KG1 (cell line): ENCODE data around the gene CADPS.

Experiments
- DNase-seq: peaks from one replicate; lab custom pipeline; 2025; lab: John Stamatoyannopoulos, UW

The CADPS gene

DNA sequence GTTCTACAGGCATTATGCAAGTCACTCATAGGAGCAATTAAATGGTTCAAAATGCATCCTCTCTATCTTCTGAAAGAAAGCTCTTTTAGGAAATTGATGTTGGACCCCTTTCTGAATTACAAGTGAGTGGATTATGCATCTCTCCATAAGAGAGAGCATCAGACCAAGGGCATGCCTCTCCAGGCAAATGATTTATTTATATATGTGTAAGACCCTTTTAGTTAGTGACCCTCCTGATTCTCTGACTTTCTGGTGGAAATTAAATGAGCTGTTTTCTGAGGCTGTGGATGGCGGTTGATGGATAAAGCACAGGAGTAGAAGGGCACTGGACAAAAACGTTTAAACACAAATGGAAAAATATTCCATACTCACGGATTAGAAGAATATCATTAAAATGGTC, 62.6 kb downstream of the CADPS start:
- DNase-seq, result no peak

DNA sequence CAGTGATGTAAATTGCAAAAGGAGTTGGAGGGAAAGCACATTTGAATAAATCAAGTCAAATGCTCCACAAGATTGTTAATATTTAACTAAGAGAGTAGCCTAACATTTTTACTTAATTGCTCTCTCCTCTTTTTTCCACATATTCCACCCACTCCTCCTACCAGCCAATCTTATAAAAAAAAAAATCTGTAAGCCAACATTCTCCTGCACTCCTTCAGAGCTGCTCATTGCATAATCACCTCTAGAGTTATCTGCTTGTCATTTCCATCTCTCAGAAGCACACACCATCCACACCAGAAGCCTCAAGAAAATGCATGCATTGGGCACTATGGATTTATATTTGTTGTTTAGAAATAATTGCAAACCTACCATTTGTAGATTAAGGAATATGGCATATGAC, 64.1 kb downstream of the CADPS start:
- no peak for DNase-seq

- no peak for DNase-seq
Measured at GRCh38 chr3:62809369-62809768, 65.8 kb downstream of the CADPS start.

DNA sequence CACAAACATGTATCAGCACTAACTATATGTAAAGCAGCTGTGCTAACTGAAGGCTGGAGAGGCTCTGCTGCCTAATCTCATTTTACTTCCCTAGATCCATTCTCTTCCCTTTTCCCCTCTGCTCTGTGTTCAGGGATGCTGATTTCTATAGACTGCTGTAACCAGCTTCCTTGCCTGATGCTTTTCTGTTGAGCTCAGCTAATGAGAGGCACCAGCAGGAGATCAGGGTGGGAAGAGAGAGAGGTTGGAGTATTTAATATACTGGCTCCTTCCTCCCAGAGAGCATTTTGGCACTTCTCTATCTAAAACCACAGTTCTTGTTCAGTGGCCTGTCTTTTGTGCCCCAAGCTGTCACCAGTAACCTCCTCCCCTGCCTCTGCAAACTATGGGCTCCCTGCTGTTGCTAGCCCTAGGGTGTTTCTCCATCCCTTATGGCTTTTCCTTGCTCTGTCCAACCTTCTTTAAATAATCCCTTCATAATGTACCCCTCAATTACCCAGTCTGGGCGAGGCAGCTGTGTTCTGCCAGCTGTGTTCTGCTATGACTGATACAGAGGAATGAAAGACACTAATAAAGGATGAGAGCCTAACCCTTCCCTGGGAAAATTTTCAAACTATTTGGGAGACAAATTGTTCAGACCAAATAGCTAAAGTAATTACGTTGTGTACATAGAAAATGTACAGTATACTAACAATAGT, 69.5 kb downstream of the CADPS start:
- DNase-seq, result no peak

- no peak for DNase-seq
Measured at GRCh38 chr3:62805106-62805505, 70.1 kb downstream of the CADPS start.

- DNase-seq, result no peak
Measured at GRCh38 chr3:62803276-62803675, 71.9 kb downstream of the CADPS start.

GRCh38 chr3:62798000-62798399, 77.2 kb downstream of the CADPS start:
- no peak for DNase-seq

DNA sequence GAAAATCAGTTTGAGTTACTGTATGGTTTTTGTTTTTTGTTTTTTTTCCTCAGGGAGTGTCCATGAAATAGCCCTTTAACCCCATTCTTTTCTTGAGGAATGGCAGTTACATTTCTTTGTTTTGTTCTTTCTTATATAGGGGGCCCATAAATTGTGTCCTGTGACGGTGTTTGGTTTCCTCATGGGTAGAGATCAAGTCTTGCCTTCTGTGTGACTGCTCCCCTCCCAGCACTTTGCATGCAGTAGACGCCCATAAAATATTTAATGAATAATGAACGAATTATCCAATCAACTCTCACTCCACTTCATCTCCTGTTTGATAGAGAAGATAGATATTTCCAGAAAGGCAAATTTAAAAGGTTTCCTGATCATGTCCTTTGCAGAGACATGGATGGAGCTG, 78.1 kb downstream of the CADPS start:
- no peak for DNase-seq

DNA sequence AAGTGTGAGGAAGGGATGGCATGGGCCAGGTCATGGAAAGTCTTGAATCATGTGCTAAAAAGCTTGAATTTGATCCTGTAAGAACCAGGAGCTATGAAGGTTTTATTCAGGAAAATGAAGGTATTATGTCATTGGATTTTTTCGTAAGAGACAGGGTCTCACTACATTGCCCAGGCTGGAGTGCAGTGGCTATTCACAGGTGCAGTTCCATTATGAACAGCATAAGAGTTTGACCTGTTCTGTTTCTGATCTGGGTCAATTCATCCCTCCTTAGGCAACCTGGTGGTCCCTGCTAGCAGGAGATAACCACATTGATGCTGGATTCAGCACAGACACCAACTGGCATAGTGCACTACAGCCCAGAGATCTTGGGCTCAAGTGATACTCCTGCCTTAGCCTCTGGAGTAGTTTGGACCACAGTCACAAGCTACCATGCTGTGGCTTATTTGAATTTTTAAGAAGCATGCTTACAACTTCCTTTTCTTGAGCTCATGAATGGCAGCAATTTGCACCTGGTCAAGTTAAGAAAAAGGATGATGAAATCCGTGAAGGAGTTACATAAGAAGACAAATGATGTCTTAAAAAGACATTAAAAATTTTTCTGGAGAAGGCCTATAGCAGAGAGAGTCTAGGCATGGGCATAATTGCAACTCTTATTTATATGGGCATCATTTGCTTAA, 79.1 kb downstream of the CADPS start:
- no peak for DNase-seq

DNA sequence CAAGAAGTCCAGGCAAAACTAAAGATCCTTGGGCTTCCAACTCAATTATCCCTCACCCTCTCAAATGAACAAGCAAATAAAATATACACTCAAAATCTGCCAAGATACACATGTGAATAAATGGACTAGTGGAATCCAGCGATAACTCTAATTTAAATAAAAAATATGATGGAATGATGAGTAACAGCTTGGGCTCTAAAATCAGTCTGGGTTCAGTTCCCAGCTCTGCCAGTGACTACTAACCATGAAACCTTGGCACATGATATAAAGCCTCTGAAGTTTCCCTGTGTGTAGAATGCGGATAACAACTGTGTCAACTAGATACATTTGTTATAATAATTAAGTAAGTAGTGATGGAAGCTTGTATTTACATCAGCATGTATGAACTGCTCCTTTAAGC, 81.3 kb downstream of the CADPS start:
- no peak for DNase-seq

DNA sequence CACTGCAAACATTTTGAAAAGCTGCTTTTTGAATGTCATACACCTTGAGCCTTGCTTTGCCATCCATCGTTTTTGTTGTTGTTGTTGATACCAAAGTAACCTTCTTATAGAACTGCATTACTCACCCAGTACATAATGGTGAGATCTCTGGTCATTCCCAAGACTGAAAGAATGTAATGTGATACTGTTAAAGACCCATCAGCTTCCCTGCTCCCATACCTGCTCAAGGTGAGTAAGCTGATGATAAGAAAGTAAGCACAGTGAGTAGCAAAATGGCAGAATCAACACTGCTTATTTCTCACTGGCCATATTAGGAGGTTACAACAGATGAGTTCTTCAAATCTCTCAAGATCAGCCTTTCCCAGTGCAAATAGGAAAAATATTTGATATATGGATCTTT, 89.8 kb downstream of the CADPS start:
- DNase-seq, result no peak

DNA sequence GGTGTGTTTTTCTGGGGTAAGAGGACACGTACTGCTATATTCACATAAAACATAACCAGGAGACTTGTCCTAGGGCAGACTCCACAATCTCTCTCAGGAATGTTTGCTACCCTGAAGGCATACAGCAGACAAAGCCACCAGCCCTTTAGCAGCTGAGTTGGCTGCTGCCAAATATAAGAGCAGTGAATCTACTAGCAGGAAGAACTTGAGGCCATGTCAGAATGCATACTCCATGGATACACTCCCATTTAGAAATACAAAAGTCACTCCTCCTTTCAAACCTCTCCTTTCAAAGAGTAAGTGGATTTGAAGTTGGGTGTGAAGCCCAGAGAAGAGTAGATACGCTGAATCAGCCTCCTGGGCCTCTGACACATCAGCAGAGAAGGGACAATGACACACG, 94.1 kb downstream of the CADPS start:
- DNase-seq, result no peak

GRCh38 chr3:62777674-62778073, 97.5 kb downstream of the CADPS start:
- no peak for DNase-seq

DNA sequence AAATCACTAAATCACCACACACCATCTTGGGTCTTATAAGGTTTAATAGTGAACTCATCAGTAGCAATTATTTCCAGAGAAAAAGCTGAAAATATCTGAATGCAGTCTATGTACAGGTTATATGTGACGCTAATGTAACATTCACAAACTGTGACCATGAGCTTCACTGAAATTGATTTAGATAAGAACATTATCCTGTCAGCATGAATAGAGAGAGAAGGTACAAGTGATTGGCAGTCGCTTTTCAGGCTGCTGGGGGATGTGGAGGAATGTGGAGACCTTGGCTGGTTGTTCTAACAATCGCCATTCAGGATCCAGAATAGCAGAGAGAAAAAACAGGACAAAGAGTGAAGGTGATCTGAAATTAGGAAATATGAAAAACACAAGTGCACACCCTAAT, 98.1 kb downstream of the CADPS start:
- no peak for DNase-seq

DNA sequence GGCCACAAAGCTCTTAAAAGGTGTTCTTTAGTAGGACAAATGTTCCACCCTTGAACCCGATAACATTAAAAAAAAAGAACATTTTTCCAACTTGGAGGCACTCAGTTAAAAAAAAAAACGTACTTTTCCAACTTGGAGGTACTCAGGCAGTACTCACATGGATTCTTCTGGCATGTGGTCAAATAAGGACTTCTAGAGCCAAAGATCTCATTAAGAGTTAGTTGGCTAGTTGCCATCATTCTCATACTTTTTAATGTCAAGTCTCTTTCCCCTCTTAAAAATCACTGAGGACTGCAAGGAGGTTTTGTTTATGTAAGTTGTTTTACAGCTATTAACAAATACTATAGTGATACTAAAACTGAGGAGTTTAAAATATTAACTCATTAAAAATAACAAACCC, 101.0 kb downstream of the CADPS start:
- DNase-seq, result no peak

DNA sequence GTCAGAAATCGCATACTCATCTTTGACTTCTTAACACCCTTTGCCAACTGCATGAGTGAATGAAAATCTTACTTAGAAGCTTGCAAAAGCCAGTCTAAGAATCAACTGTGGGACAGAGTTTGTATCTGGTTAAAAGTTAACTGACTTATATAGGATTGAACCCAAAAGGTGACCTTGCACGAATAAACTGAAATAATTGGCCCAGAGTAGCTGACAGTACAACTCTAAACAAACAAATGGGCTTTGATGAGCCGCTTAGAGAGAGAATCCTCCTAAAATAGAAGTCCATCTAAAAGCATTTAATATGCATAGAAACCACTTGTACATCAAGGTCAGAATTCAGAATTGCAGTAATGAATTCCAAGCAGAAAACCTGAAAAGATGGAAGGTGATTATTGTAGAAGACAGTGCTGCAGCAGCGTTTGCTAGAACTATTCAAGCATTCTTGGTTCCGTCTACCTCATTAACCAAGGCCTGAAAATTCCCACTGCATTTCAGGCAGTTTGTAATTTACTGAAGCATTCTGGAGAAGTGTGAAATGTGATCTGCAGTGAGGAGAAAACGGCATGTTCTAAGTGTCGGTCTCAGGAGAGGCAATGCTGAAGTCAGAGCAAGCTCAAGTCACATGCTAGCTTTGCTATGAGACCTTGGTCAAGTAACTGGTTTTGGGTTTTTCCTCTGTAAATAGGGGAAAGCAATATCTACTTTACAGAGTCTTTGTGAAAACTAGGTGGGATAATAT, 103.7 kb downstream of the CADPS start:
- no peak for DNase-seq

DNA sequence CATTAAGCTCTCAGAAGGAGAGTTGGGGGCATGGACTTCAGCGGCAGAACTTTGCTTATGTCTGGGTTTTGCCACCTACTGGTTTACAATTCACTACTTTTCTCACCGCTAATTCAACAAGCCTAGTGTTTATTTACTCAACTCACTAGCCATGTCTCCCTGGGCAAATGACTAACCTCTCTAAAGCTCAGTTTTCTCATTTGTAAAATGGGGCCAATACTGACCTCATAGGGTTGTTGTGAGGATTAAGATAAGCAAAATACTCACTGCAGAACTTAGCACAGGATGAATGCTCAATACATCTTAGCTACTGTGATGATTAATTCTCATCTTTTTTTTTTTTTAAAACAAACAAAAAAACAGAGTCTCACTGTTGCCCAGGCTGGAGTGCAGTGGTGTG, 106.3 kb downstream of the CADPS start:
- no peak for DNase-seq

DNA sequence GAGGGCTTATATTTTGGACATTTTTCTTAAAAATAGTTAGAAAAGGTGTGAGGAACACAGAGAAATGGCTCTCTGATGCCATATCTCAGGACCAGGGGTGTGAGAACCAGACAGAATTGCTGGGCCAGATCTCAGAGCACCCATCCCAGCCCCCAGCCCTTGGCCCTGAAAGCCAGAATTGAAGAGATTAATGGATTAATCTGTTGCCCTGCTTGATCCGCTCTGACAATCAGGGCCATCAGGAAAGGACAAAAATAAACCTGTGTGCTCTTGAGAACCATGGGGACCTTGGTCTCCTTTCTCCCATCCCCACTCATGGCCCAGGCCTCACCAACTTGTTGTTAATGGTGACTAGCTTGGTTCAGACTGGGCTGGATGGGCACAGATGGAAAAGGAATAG, 113.5 kb downstream of the CADPS start:
- no peak for DNase-seq

- DNase-seq, result no peak
Measured at GRCh38 chr3:62761311-62761710, 113.9 kb downstream of the CADPS start.

DNA sequence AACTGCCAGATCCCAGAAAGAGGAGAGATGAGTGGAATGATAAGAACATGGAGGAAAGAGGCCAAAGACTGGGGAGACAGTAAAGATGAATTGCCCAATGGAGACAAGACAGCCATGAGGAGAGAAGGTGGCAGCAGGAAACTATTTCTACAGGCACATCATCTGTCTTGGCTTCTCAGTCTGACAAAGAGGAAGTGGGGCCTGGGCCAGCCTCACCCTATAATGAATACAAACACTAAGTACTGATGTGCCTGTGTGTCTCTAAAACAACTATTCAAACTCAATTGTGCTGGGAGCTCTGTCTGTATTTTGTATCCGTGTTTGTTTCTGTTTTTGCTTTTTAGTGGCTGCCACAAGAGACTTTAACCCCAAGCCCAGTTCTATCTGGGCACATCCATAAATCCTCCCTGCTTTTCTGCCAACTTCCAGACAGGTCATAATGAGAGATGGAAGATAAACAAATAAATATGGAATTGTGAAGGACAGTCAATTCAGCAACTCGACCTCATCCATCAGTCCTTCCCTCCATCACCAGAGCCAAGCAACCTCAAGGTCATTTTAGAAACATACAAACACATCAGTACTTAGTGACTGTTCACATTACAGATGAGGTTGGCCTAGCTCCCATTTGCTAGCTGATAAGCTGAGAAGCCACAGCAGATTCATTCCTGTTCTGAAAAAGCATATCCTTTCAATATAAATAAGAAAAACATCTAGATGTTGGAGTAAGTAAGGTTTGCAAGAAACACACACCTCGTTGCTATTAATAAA, 116.7 kb downstream of the CADPS start:
- no peak for DNase-seq

DNA sequence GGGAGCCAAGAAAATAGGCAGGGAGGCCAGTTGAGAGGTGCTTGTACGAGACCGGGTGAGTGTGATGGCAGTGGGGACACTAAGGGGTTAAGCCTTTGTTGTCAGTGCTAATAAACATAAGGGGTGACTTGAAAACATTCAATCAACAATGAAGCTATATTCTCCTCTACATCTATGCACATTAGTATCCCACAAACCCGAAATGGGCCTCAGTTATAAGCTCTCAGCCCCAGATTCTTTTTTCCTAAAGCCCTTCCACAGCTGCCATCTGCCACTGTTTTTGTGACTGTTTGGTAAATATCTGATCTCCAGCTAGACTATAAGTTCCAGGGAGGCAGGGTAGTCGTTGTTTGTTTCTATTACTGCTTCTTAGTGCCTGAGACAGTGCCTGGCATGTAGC, 118.2 kb downstream of the CADPS start:
- DNase-seq, result no peak

GRCh38 chr3:62755285-62755684, 119.9 kb downstream of the CADPS start:
- no peak for DNase-seq

DNA sequence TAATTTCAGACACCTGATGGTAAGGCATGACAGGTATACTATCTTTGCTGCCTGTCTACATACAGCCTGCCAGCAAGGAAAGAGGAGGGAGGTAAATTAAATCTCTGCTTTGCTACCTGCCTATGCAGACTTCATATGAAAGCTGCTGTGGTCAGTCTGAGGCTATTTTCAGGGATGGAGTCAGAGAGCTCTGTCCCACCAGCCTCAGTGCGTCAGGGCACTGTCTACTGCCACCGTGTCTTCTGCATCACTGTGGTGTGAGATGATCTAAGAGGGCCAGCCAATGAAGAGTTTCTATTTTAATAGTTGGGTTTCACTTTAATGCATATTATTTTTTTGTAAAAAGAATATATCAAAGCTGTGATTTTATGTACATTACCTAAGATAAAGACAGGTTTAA, 125.6 kb downstream of the CADPS start:
- DNase-seq, result no peak
